Measurements from ENCODE around the gene ERICH4. TPM values are rescaled to one million over a fixed set of nuclear protein-coding genes. Genes with fewer than 3 reads are reported as not detected.

The ERICH4 gene
- total RNA-seq, 2 donors from 2014 or later = not detected

GRCh38 chr19:41426116-41426841, 16.7 kb upstream of the ERICH4 start:
- Mint-ChIP-seq H3K36me3 (ENCODE audit: low read depth) (peaks cover 27% of the 10 kb centered on the region), H3K27me3 (ENCODE audit: insufficient read depth) (no peaks in the 10 kb centered on the region), H3K4me3 (peak overlapping the region; percentile 74), H3K27ac (no peak overlapping the region), H3K9me3 (no peaks in the 10 kb centered on the region), H3K4me1 (peaks cover 18% of the 10 kb centered on the region)
- Histone ChIP-seq H3K27me3 (ENCODE audit: control insufficient read depth, insufficient read depth, low read length, poor library complexity, severe bottlenecking) (no peaks in the 10 kb centered on the region), H3K4me3 (ENCODE audit: low read length) (peak overlapping the region; percentile 83), H3K9me3 (ENCODE audit: control insufficient read depth, low read length) (no peaks in the 10 kb centered on the region), H3K4me1 (ENCODE audit: control insufficient read depth, insufficient read depth, low read length) (peaks cover 4% of the 10 kb centered on the region), H3K36me3 (ENCODE audit: control insufficient read depth, insufficient read depth, low read length) (peaks cover 8% of the 10 kb centered on the region), H3K27ac (ENCODE audit: low read depth, low read length) (no peak overlapping the region), H3K9ac (ENCODE audit: extremely low read depth, low read length, poor library complexity, severe bottlenecking) (no peak overlapping the region)
- no peak for TF ChIP-seq CTCF (conservative IDR thresholded peaks at IDR 0.05)
- 89 to 99% methylated on average over 24 to 36 of the region's 36 CpGs for WGBS, 2 experiments (ENCODE audit: insufficient coverage in 1 of 2, insufficient read length in 1 of 2)
- DNase-seq = no peak

DNA sequence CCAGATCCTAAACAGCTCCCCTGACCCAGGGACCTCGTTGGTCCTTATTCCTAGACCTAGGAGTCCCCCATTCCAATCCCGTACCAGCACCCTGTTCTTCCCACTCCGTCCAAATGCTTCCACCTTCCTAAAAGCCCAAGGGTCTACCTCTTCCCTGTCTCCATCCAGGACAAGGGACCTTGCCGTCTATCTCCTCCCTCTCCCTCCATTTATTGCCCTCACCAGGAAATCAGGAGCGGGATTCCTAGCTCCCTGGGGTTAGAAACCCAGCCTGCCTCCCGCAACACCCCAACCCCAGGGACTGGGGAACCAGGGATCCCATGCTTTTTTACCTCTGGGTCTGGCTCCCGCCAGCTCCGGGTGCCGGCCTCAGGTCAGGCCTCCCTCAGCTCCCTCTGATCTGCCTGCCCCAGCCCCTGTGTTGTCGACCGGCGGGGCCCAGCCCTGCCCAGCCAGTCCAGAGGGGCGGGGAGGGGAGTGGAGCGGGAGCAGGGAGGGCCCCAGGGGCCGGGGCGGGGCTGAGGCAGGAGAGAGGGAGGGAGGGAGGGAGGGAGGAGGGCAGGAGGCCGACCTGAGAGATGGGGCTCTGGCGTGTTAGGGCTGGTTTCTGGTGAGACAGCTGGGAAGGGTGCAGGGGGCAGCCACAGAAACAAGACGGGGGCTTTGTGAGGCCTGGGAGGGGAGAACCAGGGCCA, 15.9 kb upstream of the ERICH4 start, which contains the start of gene B3GNT8:
Gene B3GNT8 (minus strand): TSS at position 423 of the 695 bp plus-strand sequence. CDS start 596 bp downstream, outside the sequence.
- no peak for TF ChIP-seq CTCF (conservative IDR thresholded peaks at IDR 0.05)
- Histone ChIP-seq H3K36me3 (ENCODE audit: control insufficient read depth, insufficient read depth, low read length) (peaks cover 14% of the 10 kb centered on the region), H3K27ac (ENCODE audit: low read depth, low read length) (no peak within 1 kb of the TSS), H3K9me3 (ENCODE audit: control insufficient read depth, low read length) (no peaks in the 10 kb centered on the region), H3K4me3 (ENCODE audit: low read length) (peak within 1 kb of the TSS; percentile 83), H3K27me3 (ENCODE audit: control insufficient read depth, insufficient read depth, low read length, poor library complexity, severe bottlenecking) (no peaks in the 10 kb centered on the region), H3K4me1 (ENCODE audit: control insufficient read depth, insufficient read depth, low read length) (peaks cover 4% of the 10 kb centered on the region), H3K9ac (ENCODE audit: extremely low read depth, low read length, poor library complexity, severe bottlenecking) (peak within 1 kb of the TSS; percentile 70)
- peak; percentile 96 for DNase-seq
- WGBS, 2 experiments (ENCODE audit: insufficient coverage in 1 of 2, insufficient read length in 1 of 2) = 11 to 26% methylated on average over 4 to 19 of the region's 19 CpGs
- peaks cover 18% of the 10 kb centered on the region for H3K4me1 Mint-ChIP-seq
- peak within 1 kb of the TSS; percentile 96 for H3K27ac Mint-ChIP-seq
- no peaks in the 10 kb centered on the region for H3K9me3 Mint-ChIP-seq
- H3K36me3 Mint-ChIP-seq (ENCODE audit: low read depth) = peaks cover 28% of the 10 kb centered on the region
- peak within 1 kb of the TSS; percentile 74 for H3K4me3 Mint-ChIP-seq
- H3K27me3 Mint-ChIP-seq (ENCODE audit: insufficient read depth) = no peaks in the 10 kb centered on the region

GRCh38 chr19:41427647-41428480, 15.1 kb upstream of the ERICH4 start:
- peaks cover 18% of the 10 kb centered on the region for H3K4me1 Mint-ChIP-seq

More at GRCh38 chr19:41427647-41428480, 15.1 kb upstream of the ERICH4 start:
- Mint-ChIP-seq H3K9me3 (no peaks in the 10 kb centered on the region), H3K27me3 (ENCODE audit: insufficient read depth) (no peaks in the 10 kb centered on the region), H3K27ac (peak overlapping the region; percentile 75), H3K36me3 (ENCODE audit: low read depth) (peaks cover 28% of the 10 kb centered on the region), H3K4me3 (peak overlapping the region; percentile 74)
- Histone ChIP-seq H3K4me3 (ENCODE audit: low read length) (peak overlapping the region; percentile 59), H3K4me1 (ENCODE audit: control insufficient read depth, insufficient read depth, low read length) (peaks cover 4% of the 10 kb centered on the region), H3K36me3 (ENCODE audit: control insufficient read depth, insufficient read depth, low read length) (peaks cover 21% of the 10 kb centered on the region), H3K9ac (ENCODE audit: extremely low read depth, low read length, poor library complexity, severe bottlenecking) (no peak overlapping the region), H3K9me3 (ENCODE audit: control insufficient read depth, low read length) (no peaks in the 10 kb centered on the region), H3K27ac (ENCODE audit: low read depth, low read length) (no peak overlapping the region), H3K27me3 (ENCODE audit: control insufficient read depth, insufficient read depth, low read length, poor library complexity, severe bottlenecking) (no peaks in the 10 kb centered on the region)
- TF ChIP-seq CTCF (conservative IDR thresholded peaks at IDR 0.05) = no peak
- DNase-seq = peak; percentile 82
- 25 to 30% methylated on average over 10 to 23 of the region's 23 CpGs for WGBS, 2 experiments (ENCODE audit: insufficient coverage in 1 of 2, insufficient read length in 1 of 2)
